NCI-H526 treated with DMSO at 0.1 percent for 48 hours (cell line): Measurements from ENCODE around the gene SEC61A2.
A peak's percentile ranks its signal among the peaks of the same experiment; 100 is the strongest.
"Not testable (repeated sequence)": the region's sequence is repeated elsewhere in the genome, so short reads cannot be mapped to it uniquely, and the experiment has no call there.

Experiments used
- DNase-seq: peaks from one replicate; lab custom pipeline; 2025; lab: John Stamatoyannopoulos, UW

SEC61A2 gene

DNA sequence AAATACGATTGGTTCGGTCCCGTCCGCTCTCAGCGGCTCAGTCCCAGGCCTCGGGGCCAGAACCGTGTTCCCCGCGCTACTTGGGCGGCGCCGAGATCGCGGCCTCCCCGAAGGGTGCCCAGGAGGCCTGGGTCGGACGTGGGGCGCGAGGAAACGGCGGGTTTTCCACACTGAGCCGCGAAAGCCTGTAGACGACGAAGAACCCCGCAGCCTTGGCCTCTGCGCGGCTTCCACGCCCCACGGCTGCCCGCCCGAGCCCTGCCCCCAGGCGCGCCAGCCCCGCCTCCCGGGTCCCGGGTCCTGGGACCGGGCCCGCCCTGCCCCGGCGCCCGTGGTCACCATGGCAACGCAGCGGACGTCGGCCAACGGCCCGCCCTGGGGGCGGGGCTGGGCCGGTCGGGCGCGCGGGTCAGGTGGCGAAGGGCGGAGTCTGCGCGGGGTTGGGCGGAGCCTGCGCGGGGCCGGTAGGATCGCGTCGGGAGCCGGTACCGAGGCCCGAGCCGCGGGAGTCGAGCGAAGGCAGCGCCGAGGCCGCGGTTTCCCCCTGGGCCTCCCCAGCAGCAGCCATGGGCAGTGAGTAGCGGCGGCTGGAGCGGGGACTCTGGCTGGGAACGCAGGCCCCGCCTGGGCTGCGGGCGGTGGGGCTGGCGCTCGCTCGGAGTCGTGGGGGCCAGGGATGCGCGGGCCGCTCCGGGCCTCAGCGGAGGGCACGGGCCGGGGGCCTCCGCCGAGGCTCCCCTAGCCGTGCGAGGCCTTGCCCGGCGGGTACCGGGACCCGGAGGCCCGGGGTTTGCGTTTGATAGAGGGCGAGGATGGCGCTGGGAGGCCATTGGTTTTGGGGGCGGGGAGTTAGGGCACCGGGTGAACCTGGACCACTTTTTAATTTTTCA is at the start of gene SEC61A2:
Gene SEC61A2 (plus strand): TSS at position 456 of the 890 bp plus-strand sequence. CDS start 111 bp downstream, at position 567.
- DNase-seq: peak; percentile 59

DNA sequence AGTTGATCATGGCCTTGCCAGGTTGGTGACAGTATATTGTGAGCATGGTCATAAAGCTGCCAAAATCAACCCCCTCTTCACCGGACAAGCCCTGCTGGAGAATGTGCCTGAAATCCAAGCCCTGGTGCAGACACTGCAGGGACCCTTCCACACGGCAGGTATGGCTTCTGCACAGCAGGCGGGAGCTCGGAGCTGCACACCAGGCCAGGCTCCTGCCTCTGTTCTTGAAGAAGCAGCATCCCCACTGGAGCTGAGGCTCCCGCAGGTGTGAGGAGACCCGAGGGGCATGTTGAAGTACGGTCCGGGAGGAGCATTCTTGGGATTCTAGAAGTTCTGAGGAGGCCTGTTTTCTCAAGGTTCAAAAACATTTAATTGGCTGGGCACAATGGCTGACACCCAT is 48.0 kb upstream of the SEC61A2 start:
- no peak for DNase-seq

DNA sequence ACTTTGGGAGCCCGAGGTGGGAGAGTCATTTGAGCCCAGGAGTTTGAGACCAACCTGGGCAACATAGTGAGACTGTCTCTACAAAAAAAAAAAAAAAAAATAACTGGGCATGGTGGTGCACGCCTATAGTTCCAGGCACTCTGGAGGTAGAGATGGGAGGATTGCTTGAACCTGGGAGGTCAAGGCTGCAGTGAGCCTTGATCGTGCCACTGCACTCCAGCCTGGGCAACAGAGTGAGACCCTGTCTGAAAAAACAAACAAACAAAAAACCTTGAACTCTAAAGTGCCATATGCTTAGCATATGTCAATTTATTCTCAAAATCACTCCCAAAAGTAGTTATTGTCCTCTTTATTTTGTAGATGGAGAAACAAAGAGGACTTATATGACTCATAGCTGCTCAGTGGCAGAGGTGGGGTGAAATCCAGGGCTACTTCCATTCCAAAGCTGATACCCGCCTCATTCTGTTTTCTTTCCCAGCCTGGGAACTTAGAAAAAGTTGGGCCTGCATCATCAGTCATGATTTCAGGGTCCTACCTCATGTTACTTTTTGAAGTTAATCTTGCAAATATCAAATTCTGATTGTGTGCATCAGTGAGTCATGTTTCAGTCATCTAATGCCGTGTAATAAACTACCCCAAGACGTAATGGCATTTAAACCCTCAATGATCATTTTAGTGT is 47.5 kb upstream of the SEC61A2 start:
- DNase-seq: no peak

- no peak for DNase-seq
Measured at GRCh38 chr10:12088919-12089318, 40.6 kb upstream of the SEC61A2 start.

DNA sequence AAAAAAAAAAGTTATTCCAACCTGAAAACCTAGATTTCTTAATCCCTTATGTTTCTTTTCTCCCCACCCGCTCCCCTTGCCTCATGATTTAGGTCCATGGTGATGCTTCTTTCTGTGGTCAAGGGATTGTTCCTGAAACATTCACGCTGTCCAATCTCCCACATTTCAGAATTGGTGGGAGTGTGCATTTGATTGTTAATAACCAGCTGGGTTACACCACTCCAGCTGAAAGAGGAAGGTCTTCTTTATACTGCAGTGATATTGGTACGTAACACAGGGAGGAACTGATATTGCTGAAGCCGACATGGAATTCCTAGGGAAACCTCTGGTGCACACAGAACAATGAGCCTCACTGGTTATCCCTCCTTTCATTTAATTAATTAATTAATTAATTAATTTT is 38.1 kb upstream of the SEC61A2 start:
- no peak for DNase-seq

DNA sequence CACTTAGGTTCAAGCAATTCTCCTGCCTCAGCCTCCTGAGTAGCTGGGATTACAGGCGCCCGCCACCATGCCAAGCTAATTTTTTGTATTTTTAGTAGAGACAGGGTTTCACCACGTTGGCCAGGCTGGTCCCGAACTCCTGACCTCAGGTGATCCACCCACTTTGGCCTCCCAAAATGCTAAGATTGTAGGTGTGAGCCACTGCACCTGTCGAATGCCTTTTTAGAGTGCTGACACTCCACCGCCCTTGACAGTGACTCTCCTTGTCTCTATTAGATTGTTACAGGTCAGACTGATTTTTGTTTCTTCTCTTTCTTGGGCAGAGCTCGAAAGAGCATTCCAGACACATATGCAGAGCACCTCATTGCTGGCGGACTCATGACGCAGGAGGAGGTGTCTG is 32.1 kb upstream of the SEC61A2 start:
- DNase-seq: not testable (repeated sequence)

- DNase-seq: no peak
Measured at GRCh38 chr10:12097791-12098190, 31.7 kb upstream of the SEC61A2 start.

DNA sequence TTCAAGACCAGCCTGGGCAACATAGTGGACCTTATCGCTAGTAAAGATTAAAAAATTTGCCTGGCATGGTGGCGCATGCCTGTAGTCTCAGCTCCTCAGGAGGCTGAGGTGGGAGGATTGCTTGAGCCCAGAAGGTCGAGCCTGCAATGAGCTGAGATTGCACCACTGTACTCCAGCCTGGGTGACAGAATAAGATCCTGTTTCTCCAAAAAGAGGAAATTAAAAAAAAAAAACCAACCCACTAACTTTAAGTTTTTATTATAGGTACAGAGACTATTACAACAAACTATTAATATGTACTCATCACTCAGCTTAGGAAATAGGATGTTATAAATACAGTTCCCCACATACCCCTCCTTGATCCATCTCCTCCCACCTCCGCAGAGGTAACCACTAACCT is 30.5 kb upstream of the SEC61A2 start:
- DNase-seq: no peak

- DNase-seq: no peak
Measured at GRCh38 chr10:12103802-12104201, 25.7 kb upstream of the SEC61A2 start.

- DNase-seq: no peak
Measured at GRCh38 chr10:12107781-12108180, 21.7 kb upstream of the SEC61A2 start.

- no peak for DNase-seq
Measured at GRCh38 chr10:12109286-12109685, 20.2 kb upstream of the SEC61A2 start.

GRCh38 chr10:12111528-12111927 is 17.9 kb upstream of the SEC61A2 start:
- no peak for DNase-seq

- DNase-seq: no peak
Measured at GRCh38 chr10:12113627-12114026, 15.8 kb upstream of the SEC61A2 start.

GRCh38 chr10:12121673-12122072 is 7.8 kb upstream of the SEC61A2 start:
- DNase-seq: no peak

DNA sequence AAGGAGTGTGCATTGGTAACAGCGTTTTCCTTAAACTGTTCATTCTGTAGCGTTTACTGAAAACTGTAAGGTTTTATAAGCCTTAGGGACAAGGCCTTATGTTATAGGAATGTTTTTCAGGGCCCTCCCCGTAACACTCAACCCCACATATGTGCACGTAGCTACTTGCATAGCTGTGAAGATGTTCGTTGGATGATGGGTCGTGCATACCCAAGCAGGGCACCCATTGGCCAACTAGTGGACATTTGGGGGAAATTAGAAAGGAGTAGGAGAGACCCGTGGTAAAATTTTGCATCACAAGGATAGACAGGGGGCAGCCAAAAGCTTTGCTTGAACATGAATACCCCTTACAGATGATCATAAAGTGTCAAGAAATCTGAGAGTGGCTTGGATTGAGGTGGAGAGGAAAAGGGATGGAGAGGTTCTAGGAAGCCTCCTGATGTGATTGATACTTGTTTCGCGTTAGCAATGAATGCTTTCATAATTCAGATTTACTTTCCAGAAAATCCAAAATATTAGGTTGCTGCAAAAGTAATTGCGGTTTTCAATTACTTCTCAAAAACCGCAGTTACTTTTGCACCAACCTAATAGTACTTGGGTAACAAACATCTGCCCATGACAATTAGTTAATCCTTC is 878 bp downstream of the SEC61A2 start:
- peak; percentile 13 for DNase-seq

DNA sequence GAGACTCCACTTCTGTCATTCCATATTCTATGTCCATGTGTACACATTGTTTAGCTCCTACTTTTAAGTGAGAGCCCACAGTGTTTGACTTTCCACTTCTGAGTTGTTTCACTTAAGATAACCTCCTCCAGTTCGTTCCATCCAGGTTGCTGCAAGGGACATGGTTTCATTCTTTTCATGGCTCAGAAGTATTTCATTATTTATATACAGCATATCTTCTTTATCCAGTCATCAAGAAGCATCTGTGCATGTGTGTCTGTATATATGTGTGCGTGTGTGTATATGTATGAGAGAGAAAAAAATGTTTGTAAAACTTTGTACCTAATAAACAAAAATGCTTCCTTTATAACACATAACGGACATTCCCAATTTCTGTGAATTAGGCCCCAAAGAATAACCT is 6.2 kb downstream of the SEC61A2 start:
- no peak for DNase-seq

- no peak for DNase-seq
Measured at GRCh38 chr10:12140038-12140437, 10.6 kb downstream of the SEC61A2 start.

DNA sequence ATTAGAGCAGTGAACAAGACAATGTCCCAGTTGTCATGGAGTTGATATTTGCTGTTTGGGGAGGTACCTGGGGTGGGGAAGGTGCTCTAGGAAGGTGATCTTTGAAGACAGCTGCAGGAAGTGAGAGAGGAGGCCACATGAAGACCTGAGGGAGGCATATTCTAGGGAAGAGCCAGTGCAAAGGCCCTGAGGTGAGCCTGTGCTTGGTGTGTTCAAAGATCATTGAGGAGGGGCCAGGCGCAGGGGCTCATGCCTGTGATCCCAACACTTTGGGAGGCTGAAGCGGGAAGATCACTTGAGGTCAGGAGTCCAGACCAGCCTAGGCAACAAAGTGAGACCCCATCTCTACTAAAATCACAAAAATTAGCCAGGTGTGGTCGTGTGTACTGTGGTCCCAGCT is 15.1 kb downstream of the SEC61A2 start:
- no peak for DNase-seq

GRCh38 chr10:12150163-12150562 is 20.7 kb downstream of the SEC61A2 start:
- no peak for DNase-seq

DNA sequence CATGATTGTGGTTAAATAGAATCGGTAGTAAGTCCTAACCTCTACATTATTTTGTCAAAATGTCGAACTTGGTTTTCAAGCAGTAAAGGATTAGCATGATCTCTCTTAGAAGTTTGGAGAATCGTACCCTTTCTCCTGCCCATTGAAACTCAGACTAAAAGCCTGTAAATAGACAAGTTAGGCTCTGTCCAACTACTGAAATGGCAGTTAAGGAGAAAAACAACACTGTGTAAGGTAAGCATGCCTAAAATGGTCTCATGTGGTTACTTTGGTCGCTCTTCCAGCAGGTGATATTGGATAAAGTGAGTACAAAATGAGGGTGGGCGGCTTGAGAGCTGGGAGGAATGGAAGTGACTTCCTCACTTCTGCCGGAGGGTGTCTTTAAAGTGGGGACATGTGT is 25.0 kb downstream of the SEC61A2 start:
- no peak for DNase-seq

DNA sequence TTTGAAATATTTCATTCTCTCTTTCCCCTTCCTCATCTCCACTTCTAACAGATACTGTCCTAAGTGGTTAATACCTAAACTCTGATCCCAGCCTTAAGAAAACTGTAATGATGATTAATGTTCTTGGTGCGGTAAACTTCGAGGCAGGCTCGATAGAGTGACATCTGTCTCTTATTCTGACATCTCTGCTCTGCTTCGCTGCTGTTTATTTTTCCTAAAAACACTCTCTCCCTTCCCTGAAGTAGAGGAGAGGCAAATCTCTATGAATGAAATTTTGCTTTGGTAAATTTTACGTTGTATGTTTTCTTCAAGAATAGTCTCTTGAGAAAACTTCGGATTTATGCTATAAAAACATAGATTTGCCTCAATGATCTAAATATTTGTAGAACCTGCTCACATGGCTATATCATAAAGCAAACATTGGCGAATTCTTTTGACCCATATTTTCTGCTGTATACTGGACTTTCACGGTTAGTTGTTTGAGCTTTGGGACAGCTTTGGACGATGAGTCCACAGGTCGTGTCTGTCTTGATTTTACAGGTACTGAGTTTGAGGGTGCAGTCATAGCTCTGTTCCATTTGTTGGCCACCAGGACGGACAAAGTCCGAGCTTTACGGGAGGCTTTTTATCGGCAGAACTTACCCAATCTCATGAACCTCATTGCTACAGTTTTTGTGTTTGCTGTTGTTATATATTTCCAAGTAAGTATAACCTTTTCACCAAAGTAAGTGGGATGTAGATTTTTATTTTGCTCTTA is 27.1 kb downstream of the SEC61A2 start:
- DNase-seq: no peak

- DNase-seq: no peak
Measured at GRCh38 chr10:12158111-12158510, 28.6 kb downstream of the SEC61A2 start.
